Upper lobe of right lung (tissue), 1 donor: ENCODE measurements around the gene ADAMTSL1. TPM values are rescaled to one million over a fixed set of nuclear protein-coding genes. Genes with fewer than 3 reads are reported as not detected.

Experiments used
- ATAC-seq: fragments of 200-7000 bp; cut with Tn5 transposase; one replicate; pipeline ENCODE4 v1.9.1; 2020; ENCODE audit warnings: mild to moderate bottlenecking, moderate library complexity
- DNase-seq: peaks from one replicate; pipeline ENCODE4 v3.0.0-alpha.2; 2020
- H3K27ac ChIP-seq: fragments of 200-600 bp; one replicate; pipeline ENCODE4 v1.8.0; 2022
- H3K27me3 ChIP-seq: fragments of 200-600 bp; one replicate; pipeline ENCODE4 v1.8.0; 2022; ENCODE audit warnings: mild to moderate bottlenecking
- H3K36me3 ChIP-seq: fragments of 200-600 bp; one replicate; pipeline ENCODE4 v1.8.0; 2022
- H3K4me1 ChIP-seq: fragments of 200-600 bp; one replicate; pipeline ENCODE4 v1.8.0; 2022
- H3K4me3 ChIP-seq: fragments of 200-600 bp; one replicate; pipeline ENCODE4 v1.8.0; 2022; ENCODE audit warnings: mild to moderate bottlenecking
- H3K9me3 ChIP-seq: fragments of 200-600 bp; one replicate; pipeline ENCODE4 v1.8.0; 2022
- intact Hi-C: fragments of 100-400 bp; cut with DNase I; formaldehyde crosslinking; loops from one replicate; pipeline ENCODE4 v1.11.0; 2022
- total RNA-seq: library from RNA; stranded (reverse); fragmentation: NEBNext Ultra II Directional; extraction: Animal tissue kit (Norgen Biotek cat#: 25700); gene quantifications from one replicate; pipeline ENCODE4 v1.2.1, GENCODE V29; 2021
- TF ChIP-seq, protein P1 (sequence below): fragments of 200-600 bp; IDR thresholded peaks from one replicate; pipeline ENCODE4 v1.8.0; 2022; ENCODE audit warnings: antibody characterized with exemption
- donor health status: DM: no; HTN: yes; CAD: no; lungs with severe emphysema.

The ADAMTSL1 gene
- total RNA-seq, 1 donor from 2014 or later = 7.3 TPM

DNA sequence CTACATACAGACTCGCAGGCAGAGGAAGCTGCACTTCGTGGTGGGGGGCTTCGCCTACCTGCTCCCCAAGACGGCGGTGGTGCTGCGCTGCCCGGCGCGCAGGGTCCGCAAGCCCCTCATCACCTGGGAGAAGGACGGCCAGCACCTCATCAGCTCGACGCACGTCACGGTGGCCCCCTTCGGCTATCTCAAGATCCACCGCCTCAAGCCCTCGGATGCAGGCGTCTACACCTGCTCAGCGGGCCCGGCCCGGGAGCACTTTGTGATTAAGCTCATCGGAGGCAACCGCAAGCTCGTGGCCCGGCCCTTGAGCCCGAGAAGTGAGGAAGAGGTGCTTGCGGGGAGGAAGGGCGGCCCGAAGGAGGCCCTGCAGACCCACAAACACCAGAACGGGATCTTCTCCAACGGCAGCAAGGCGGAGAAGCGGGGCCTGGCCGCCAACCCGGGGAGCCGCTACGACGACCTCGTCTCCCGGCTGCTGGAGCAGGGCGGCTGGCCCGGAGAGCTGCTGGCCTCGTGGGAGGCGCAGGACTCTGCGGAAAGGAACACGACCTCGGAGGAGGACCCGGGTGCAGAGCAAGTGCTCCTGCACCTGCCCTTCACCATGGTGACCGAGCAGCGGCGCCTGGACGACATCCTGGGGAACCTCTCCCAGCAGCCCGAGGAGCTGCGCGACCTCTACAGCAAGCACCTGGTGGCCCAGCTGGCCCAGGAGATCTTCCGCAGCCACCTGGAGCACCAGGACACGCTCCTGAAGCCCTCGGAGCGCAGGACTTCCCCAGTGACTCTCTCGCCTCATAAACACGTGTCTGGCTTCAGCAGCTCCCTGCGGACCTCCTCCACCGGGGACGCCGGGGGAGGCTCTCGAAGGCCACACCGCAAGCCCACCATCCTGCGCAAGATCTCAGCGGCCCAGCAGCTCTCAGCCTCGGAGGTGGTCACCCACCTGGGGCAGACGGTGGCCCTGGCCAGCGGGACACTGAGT is 303.2 kb downstream of the ADAMTSL1 start:
- TF ChIP-seq, protein P1, sequence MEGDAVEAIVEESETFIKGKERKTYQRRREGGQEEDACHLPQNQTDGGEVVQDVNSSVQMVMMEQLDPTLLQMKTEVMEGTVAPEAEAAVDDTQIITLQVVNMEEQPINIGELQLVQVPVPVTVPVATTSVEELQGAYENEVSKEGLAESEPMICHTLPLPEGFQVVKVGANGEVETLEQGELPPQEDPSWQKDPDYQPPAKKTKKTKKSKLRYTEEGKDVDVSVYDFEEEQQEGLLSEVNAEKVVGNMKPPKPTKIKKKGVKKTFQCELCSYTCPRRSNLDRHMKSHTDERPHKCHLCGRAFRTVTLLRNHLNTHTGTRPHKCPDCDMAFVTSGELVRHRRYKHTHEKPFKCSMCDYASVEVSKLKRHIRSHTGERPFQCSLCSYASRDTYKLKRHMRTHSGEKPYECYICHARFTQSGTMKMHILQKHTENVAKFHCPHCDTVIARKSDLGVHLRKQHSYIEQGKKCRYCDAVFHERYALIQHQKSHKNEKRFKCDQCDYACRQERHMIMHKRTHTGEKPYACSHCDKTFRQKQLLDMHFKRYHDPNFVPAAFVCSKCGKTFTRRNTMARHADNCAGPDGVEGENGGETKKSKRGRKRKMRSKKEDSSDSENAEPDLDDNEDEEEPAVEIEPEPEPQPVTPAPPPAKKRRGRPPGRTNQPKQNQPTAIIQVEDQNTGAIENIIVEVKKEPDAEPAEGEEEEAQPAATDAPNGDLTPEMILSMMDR = no peak
- Histone ChIP-seq H3K27me3 (no peaks in the 10 kb centered on the region), H3K4me3 (no peak overlapping the region), H3K9me3 (no peaks in the 10 kb centered on the region), H3K4me1 (no peaks in the 10 kb centered on the region), H3K36me3 (no peaks in the 10 kb centered on the region), H3K27ac (no peak overlapping the region)
- intact Hi-C loops = no loop called here
- DNase-seq = peak; percentile 60
- ATAC-seq = peak; percentile 26

DNA sequence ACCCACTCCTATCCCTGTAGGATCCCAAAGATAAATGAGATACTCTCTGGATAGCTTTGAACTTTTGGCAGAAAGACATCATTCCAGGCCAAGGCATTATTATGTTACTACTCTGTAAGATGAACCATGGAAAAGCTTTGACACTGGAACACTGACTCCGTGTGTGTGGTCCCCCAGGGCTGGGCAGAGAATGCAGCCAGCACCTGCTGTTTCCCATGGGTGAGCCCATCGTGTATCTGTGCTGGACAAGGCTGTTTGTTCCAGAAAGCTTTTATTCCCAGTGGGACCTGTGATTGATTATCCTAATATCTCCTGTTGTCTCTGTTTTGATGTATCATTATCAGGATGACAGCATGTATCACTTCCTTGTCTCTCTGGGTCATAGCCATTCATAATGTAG is 304.2 kb downstream of the ADAMTSL1 start:
- H3K27me3 ChIP-seq = no peaks in the 10 kb centered on the region
- intact Hi-C loops = no loop called here
- H3K4me3 ChIP-seq = no peak overlapping the region
- TF ChIP-seq, protein P1 = no peak
- no peaks in the 10 kb centered on the region for H3K36me3 ChIP-seq
- DNase-seq (no peak), ATAC-seq (no peak)
- no peak overlapping the region for H3K27ac ChIP-seq
- H3K4me1 ChIP-seq = no peaks in the 10 kb centered on the region
- H3K9me3 ChIP-seq = no peaks in the 10 kb centered on the region

DNA sequence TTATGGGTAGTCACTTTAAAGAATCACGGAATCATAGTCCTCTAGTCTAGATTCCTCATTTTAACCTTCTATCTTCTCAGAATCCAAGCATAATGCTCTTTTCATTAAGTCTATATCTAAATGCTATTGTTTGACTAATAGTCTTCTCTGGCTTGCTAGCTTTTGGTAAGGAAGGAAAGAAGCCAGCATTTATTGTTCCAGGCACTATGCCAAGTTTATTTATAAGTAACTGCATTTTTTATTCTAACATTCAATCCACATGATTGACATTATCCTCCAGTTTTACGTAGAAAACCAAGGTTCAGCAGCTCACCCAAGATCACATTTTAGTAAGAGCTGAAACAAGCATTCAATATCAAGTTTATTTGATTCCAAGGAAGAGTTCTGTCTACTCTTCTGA is 304.9 kb downstream of the ADAMTSL1 start:
- no peak overlapping the region for H3K4me3 ChIP-seq
- no peaks in the 10 kb centered on the region for H3K9me3 ChIP-seq
- no peaks in the 10 kb centered on the region for H3K27me3 ChIP-seq
- no peak for DNase-seq
- H3K27ac ChIP-seq = no peak overlapping the region
- H3K36me3 ChIP-seq = no peaks in the 10 kb centered on the region
- H3K4me1 ChIP-seq = no peaks in the 10 kb centered on the region
- TF ChIP-seq, protein P1 = no peak
- no peak for ATAC-seq
- intact Hi-C loops = no loop called here

DNA sequence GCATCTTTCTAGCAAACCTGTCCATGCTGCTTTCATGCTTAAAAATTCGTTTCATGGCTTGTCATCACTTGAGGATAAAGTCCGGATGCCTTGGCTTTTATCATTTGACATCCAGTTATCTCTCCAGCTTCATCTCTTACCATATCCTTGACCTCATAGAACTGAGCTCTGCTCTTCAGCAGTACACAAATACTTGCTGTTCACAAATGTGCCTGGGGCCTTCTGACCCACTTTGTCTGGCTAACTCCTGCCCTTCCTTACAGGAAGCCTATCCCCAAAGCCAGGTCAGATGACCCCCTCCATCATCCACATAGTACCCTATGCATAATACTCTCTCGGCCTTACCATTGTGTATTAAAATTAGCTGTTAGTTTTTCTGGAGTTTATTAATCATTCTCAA is 310.0 kb downstream of the ADAMTSL1 start:
- Histone ChIP-seq H3K4me1 (peaks cover 6% of the 10 kb centered on the region), H3K36me3 (no peaks in the 10 kb centered on the region), H3K27ac (no peak overlapping the region), H3K9me3 (no peaks in the 10 kb centered on the region), H3K4me3 (no peak overlapping the region), H3K27me3 (no peaks in the 10 kb centered on the region)
- ATAC-seq (no peak), DNase-seq (no peak)
- intact Hi-C loops = no loop called here
- TF ChIP-seq, protein P1 = no peak

DNA sequence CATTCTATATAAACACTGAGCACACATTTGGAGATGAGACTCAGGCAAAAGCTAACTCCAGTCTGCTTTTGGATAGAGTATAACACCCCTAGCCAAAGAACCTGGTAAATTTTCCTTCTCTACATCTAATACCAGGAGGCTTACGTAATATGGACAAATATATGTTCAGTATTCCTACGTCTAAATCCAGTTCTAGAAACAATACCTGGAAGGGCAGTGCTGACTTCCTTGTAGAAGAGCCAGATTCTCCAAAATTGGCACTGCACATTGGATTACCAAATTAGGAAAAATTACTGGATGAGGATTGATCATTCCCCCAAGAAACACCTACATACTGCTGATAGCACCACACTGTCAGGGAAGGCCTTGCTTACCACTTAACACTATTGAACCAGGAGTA is 311.7 kb downstream of the ADAMTSL1 start:
- Histone ChIP-seq H3K9me3 (no peaks in the 10 kb centered on the region), H3K36me3 (no peaks in the 10 kb centered on the region), H3K27me3 (no peaks in the 10 kb centered on the region), H3K27ac (peak overlapping the region; percentile 24), H3K4me3 (no peak overlapping the region), H3K4me1 (peaks cover 6% of the 10 kb centered on the region)
- ATAC-seq (no peak), DNase-seq (no peak)
- intact Hi-C loops = no loop called here
- TF ChIP-seq, protein P1 = no peak
